Stomach (tissue), 4 donors: ENCODE results near the gene ATP9B.

Experiments used
- POLR2A ChIP-seq, 4 donors: fragments of 450-650 bp; IDR thresholded peaks; one replicate each; pipeline ENCODE4 v1.6.1; 2016; ENCODE audit warnings: antibody characterized with exemption in 4 of 4, control low read depth in 2 of 4, mild to moderate bottlenecking in 1 of 4, moderate library complexity in 1 of 4
- TF ChIP-seq, protein P1 (sequence below), 7 experiments: fragments of 450-650 bp in 4 of 7; fragments of 200-600 bp in 3 of 7; sonication (generic) in 3 of 7; IDR thresholded peaks; one replicate each; pipeline ENCODE4 v1.5.1; 2016 to 2019; ENCODE audit warnings: antibody characterized with exemption in 7 of 7, control low read depth in 2 of 7, mild to moderate bottlenecking in 1 of 7

GRCh38 chr18:79427368-79428225 lies 358.4 kb downstream of the ATP9B start:
- TF ChIP-seq, protein P1, sequence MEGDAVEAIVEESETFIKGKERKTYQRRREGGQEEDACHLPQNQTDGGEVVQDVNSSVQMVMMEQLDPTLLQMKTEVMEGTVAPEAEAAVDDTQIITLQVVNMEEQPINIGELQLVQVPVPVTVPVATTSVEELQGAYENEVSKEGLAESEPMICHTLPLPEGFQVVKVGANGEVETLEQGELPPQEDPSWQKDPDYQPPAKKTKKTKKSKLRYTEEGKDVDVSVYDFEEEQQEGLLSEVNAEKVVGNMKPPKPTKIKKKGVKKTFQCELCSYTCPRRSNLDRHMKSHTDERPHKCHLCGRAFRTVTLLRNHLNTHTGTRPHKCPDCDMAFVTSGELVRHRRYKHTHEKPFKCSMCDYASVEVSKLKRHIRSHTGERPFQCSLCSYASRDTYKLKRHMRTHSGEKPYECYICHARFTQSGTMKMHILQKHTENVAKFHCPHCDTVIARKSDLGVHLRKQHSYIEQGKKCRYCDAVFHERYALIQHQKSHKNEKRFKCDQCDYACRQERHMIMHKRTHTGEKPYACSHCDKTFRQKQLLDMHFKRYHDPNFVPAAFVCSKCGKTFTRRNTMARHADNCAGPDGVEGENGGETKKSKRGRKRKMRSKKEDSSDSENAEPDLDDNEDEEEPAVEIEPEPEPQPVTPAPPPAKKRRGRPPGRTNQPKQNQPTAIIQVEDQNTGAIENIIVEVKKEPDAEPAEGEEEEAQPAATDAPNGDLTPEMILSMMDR (IDR thresholded peaks at IDR 0.05) = no peak
- TF ChIP-seq POLR2A (IDR thresholded peaks at IDR 0.05) = no peak
